DMS114 treated with DMSO at 0.1 percent for 48 hours (cell line): ENCODE results near the gene SP100.
A peak's percentile ranks its signal among the peaks of the same experiment; 100 is the strongest.
"Not testable (repeated sequence)": the region's sequence is repeated elsewhere in the genome, so short reads cannot be mapped to it uniquely, and the experiment has no call there.

Experiments used
- DNase-seq: peaks from one replicate; lab custom pipeline; 2025; ENCODE audit not compliant: unreplicated experiment; lab: John Stamatoyannopoulos, UW

Gene SP100

GRCh38 chr2:230416061-230416721 is at the start of gene SP100:
SP100 (plus strand) TSS chr2:230416201; CDS start chr2:230416297, 96 bp downstream.
- no peak for DNase-seq

DNA sequence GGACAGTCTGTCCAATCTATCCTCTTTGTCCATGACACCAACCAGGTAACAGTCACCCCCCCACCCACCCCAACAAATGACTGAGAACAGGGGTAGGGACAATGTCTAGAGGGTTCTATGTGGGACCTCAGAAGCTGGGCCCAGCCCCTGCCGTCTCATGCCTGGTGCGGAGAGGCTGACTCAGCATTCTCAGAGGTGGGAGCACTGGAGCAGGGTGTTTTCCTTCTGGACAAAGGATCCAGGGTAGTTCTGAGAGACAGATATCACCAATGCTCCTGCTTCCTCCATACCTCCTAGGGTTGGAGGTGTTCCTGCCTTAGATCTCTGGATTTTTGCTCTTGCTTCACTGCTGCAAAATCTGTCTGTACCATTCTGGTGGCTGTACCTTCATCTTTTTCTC is 33.9 kb upstream of the SP100 start:
- DNase-seq: no peak

GRCh38 chr2:230383453-230383852 is 32.5 kb upstream of the SP100 start:
- DNase-seq: no peak

- DNase-seq: no peak
Measured at GRCh38 chr2:230384986-230385385, 31.0 kb upstream of the SP100 start.

GRCh38 chr2:230394301-230394700 is 21.7 kb upstream of the SP100 start:
- DNase-seq: no peak

GRCh38 chr2:230398698-230399097 is 17.3 kb upstream of the SP100 start:
- not testable (repeated sequence) for DNase-seq

DNA sequence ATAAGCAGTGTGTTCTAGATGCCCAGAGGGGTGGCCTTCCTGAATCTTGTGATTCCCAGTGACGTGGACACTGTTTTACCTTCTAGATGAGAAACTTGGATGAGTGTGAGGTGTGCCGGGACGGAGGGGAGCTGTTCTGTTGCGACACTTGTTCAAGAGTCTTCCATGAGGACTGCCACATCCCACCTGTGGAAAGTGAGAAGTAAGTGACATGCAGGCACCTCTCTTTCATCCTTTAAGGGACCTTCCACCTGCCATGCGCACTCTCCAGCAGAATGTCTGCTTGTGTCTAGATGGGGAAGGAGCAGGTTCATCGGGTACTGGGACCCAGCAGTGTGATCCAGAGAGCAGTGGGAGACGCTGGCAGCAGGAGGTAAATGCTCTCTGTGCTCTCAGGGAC is 16.0 kb upstream of the SP100 start:
- DNase-seq: no peak

GRCh38 chr2:230400454-230400853 is 15.5 kb upstream of the SP100 start:
- no peak for DNase-seq

GRCh38 chr2:230401026-230401425 is 15.0 kb upstream of the SP100 start:
- DNase-seq: not testable (repeated sequence)

GRCh38 chr2:230403746-230404145 is 12.3 kb upstream of the SP100 start:
- DNase-seq: no peak

DNA sequence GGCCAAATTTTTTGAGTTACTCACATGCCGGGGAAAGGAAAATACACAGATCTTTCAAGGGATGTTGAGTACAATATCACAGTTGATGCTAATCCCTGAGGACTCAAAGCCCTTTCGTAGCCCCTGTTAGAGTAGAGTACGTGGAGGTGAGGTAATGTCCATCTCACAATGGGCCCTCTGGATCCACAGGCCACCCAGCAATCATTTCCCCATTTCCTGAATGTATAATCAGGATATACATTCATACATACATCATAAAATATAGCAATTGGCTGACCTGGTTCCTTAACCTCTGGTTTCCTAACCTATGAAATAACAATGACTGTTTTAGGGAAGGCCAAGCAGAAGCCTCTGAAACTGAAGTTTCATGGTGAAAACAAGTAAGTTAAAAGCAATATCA is 10.2 kb upstream of the SP100 start:
- no peak for DNase-seq

DNA sequence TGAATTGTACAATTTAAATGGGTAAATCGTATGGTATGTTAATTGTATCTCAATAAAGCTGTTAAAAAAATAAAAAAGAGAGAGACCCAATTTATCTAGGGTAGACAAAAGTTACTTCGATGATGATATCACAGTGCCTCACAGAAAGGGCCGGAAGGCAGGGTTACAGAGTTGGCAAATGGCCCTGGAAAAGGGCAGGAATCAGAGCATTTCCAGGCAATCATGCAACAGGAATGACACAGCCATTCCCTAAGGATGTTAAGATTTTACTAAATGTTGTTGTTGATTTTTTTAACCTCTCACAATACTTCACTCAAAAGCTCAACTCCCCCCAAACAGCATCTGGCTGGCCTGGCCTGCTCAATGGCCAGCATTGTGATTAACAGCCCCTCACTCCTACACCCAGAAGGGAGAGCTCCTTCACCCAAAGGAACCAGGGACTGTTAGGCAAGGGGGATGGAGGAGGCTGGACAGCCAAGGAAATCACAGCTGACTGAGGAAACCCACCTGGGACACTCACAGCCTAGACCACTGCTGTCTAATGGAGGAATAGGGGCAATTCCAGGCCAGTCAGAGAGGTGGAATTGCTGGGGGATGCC is 7.7 kb upstream of the SP100 start:
- DNase-seq: no peak

DNA sequence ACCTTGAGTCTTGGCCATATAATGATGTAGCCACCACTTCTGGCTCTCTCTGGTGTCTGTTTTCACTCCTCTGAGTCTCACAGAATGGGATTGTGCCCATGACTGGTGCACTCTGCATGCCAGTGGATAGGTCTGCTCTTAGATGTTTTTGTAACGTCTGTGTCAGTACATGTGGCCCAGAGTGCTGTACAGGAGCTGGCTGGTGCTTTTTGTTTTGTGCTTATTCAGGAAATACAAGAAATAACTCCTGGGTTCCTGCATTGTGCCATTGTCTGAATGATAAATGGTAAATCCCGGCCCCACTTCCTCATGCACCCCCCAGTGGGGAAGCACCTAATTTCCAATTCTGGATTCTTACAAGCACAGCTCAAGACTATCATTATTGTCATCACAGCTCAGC is 6.7 kb upstream of the SP100 start:
- not testable (repeated sequence) for DNase-seq

- no peak for DNase-seq
Measured at GRCh38 chr2:230410263-230410662, 5.7 kb upstream of the SP100 start.

DNA sequence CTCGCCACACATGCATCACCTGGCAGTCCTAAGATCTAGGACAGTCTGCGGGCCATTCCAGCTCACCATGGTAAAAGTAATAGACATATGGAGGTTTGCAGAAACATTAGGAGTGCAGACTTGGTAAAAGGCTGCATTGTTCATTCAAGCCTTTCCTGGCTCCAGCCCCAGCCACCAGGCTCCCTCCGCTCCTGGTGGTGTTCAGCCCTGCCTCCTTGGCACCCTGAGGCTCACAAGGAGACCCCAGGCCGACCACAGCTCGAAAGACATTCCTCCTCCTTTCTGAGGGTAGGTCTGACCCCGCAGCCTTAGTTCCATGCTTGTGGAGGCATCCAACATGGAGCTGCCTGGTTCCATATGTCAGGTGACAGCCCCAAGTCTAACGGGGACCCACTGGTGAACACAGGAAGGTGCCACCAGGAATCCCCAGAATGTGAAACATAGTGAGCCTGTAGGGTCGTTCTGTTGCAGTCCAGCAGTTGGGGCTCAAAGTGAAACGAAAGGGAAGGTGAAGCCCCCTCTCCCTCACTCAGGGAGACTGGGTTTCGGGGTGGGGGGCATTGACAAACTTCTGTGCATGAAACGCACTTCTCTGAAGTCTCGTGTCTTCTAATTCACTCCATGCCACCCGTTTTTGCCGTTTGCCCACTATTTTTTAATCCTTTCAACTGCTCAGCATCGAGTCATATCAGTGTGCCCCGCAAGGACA is 5.0 kb upstream of the SP100 start:
- DNase-seq: no peak

GRCh38 chr2:230411570-230412370 is 4.2 kb upstream of the SP100 start:
- DNase-seq: peak; percentile 15

- DNase-seq: no peak
Measured at GRCh38 chr2:230412371-230412711, 3.7 kb upstream of the SP100 start.

- no peak for DNase-seq
Measured at GRCh38 chr2:230412846-230413245, 3.2 kb upstream of the SP100 start.

DNA sequence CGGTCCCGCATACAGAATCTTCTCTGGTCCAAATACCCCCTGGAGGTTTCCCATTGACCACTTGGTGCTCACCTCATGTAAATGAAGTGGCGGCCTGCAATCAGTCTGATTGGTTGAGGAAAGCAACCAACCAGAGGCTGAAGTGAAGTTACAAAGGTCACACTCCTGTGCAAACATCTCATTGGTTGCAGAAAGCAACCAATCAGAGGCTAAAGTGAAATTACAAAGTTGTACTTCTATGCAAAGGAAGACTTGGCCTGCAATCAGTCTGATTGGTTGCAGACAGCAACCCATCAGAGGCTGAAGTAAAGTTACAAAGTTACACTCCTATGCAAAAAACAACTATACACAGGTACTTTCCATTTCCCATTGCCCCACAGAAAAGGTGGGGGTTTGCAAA is 2.5 kb upstream of the SP100 start:
- DNase-seq: no peak

DNA sequence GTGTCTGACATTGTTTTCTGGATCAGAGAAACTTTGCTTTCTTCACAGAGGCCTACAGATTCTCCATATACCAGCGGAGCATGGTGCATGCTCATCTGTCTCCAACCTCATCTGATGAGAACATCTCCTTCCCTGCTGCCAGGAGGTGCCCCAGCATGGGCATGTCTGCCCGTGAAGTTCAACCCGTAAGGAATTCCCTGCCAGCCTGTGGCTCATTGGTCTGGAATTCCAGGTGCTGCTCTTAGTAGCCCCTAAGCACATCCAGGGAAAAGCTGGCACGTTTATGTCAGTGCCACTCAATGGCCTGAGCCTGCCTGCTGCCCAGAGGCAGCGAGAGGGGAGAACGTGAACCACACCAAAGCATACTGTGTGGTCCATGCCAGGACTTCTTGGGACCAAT is 1.7 kb upstream of the SP100 start:
- no peak for DNase-seq

GRCh38 chr2:230417436-230417835 is 1.4 kb downstream of the SP100 start:
- DNase-seq: no peak
